GM23338 (cell line): ENCODE results near the gene MARCHF10. TPM values are rescaled to one million over a fixed set of nuclear protein-coding genes. Genes with fewer than 3 reads are reported as not detected.

Experiments used
- ATAC-seq: fragments of 200-7000 bp; cut with Tn5 transposase; 3 replicates; pipeline ENCODE4 v1.9.1; 2020
- DNase-seq: peaks from one replicate; pipeline ENCODE4 v3.0.0-alpha.2; 2015; ENCODE audit warnings: low spot score
- H2AFZ ChIP-seq: fragments of 200-600 bp; sonication (generic); 2 replicates; pipeline ENCODE4 v1.8.0; 2016; ENCODE audit warnings: antibody characterized with exemption, mild to moderate bottlenecking, moderate library complexity
- H3F3A ChIP-seq: fragments of 200-600 bp; sonication (generic); replicated peaks from 2 replicates; pipeline ENCODE4 v1.8.0; 2017; ENCODE audit warnings: antibody characterized with exemption, mixed run types, low read depth
- H3K27ac ChIP-seq: fragments of 200-600 bp; sonication (generic); 2 replicates; pipeline ENCODE4 v1.6.1; 2016; ENCODE audit warnings: low read depth
- H3K27me3 ChIP-seq: fragments of 200-600 bp; sonication (generic); 2 replicates; pipeline ENCODE4 v1.8.0; 2016; ENCODE audit warnings: mild to moderate bottlenecking, mixed run types, moderate library complexity; ENCODE audit not compliant: insufficient read depth
- H3K36me3 ChIP-seq: fragments of 200-600 bp; sonication (generic); 2 replicates; pipeline ENCODE4 v1.8.0; 2016; ENCODE audit warnings: mild to moderate bottlenecking; ENCODE audit not compliant: insufficient read depth
- H3K4me1 ChIP-seq: fragments of 200-600 bp; sonication (generic); 2 replicates; pipeline ENCODE4 v1.8.0; 2016; ENCODE audit warnings: mild to moderate bottlenecking, moderate library complexity; ENCODE audit not compliant: insufficient read depth
- H3K4me2 ChIP-seq: fragments of 200-600 bp; sonication (generic); 2 replicates; pipeline ENCODE4 v1.7.1; 2017; ENCODE audit warnings: mixed run types
- H3K4me3 ChIP-seq: fragments of 200-600 bp; sonication (generic); 2 replicates; pipeline ENCODE4 v1.6.1; 2016; ENCODE audit warnings: mixed run types
- H3K79me2 ChIP-seq: fragments of 200-600 bp; sonication (generic); replicated peaks from 2 replicates; pipeline ENCODE4 v1.8.0; 2017; ENCODE audit warnings: mild to moderate bottlenecking; ENCODE audit not compliant: insufficient read depth
- H3K9me2 ChIP-seq: fragments of 200-600 bp; sonication (generic); 2 replicates; pipeline ENCODE4 v1.8.0; 2017; ENCODE audit not compliant: insufficient read depth
- H4K20me1 ChIP-seq: fragments of 200-600 bp; sonication (generic); replicated peaks from 2 replicates; pipeline ENCODE4 v1.8.0; 2017; ENCODE audit warnings: mild to moderate bottlenecking; ENCODE audit not compliant: insufficient read depth
- H3K27ac Mint-ChIP-seq: 2 replicates; pipeline ENCODE4 v1.8.0; 2020; ENCODE audit warnings: inconsistent platforms, mild to moderate bottlenecking, moderate library complexity, mixed read lengths
- H3K27me3 Mint-ChIP-seq: 3 replicates; pipeline ENCODE4 v1.8.0; 2022; ENCODE audit warnings: low read depth, mild to moderate bottlenecking, moderate library complexity, mixed read lengths, inconsistent platforms; ENCODE audit not compliant: insufficient read depth, poor library complexity
- H3K36me3 Mint-ChIP-seq: 3 replicates; pipeline ENCODE4 v1.8.0; 2021; ENCODE audit warnings: low read depth, mild to moderate bottlenecking, inconsistent platforms, moderate library complexity, mixed read lengths
- H3K4me1 Mint-ChIP-seq: 3 replicates; pipeline ENCODE4 v1.8.0; 2020; ENCODE audit warnings: mild to moderate bottlenecking, inconsistent platforms, mixed read lengths
- H3K4me3 Mint-ChIP-seq: 3 replicates; pipeline ENCODE4 v1.8.0; 2021; ENCODE audit warnings: moderate library complexity, mild to moderate bottlenecking, inconsistent platforms, mixed read lengths
- H3K9me3 Mint-ChIP-seq: 3 replicates; pipeline ENCODE4 v1.8.0; 2020; ENCODE audit warnings: moderate library complexity, mild to moderate bottlenecking, inconsistent platforms, mixed read lengths
- CREB1 ChIP-seq: fragments of 250-450 bp; sonication (Bioruptor Pico); IDR thresholded peaks from 2 replicates; pipeline ENCODE4 v1.5.0; 2020; ENCODE audit warnings: low read depth, mild to moderate bottlenecking, moderate library complexity
- JUNB ChIP-seq: IDR thresholded peaks from one replicate; pipeline ENCODE4 v1.6.1; 2016; ENCODE audit warnings: antibody characterized with exemption; ENCODE audit not compliant: unreplicated experiment
- NANOG ChIP-seq: IDR thresholded peaks from 2 replicates; pipeline ENCODE4 v1.6.1; 2016; ENCODE audit warnings: antibody characterized with exemption, borderline replicate concordance
- POLR2AphosphoS5 ChIP-seq: IDR thresholded peaks from 2 replicates; pipeline ENCODE4 v1.6.1; 2016; ENCODE audit warnings: antibody characterized with exemption, low read depth
- polyA plus RNA-seq: library from polyadenylated mRNA; unstranded; fragments of >200 nt; fragmentation: Nextera tagmentation; extraction: Ambion mirVana; gene quantifications from 2 replicates; pipeline ENCODE4 v1.2.1, GENCODE V29; 2016
- total RNA-seq: library from RNA; depleted of rRNA; stranded (reverse); fragments of >200 nt; shearing (Covaris generic); gene quantifications from 2 replicates; pipeline ENCODE4 v1.2.3, GENCODE V29; 2014
- TF ChIP-seq, protein P1 (sequence below), 2 experiments: fragments of 200-600 bp in 1 of 2; sonication (generic) in 1 of 2; conservative IDR thresholded peaks; 2 replicates each; pipeline versions ENCODE4 v1.5.1 to v1.6.1; 2016 to 2017; ENCODE audit warnings: antibody characterized with exemption in 2 of 2, low read depth in 2 of 2, mild to moderate bottlenecking in 2 of 2, moderate library complexity in 1 of 2
- TF ChIP-seq, protein P2 (sequence below): IDR thresholded peaks from 2 replicates; pipeline ENCODE4 v1.6.1; 2016; ENCODE audit warnings: antibody characterized with exemption
- TF ChIP-seq, protein P3 (sequence below): fragments of 250-450 bp; sonication (Bioruptor Pico); IDR thresholded peaks from 2 replicates; pipeline ENCODE4 v1.5.0; 2020; ENCODE audit warnings: mild to moderate bottlenecking, moderate library complexity

Gene MARCHF10
- total and polyA plus RNA-seq, 2 experiments from 2014 or later, result 0.50 TPM; not detected in 1

DNA sequence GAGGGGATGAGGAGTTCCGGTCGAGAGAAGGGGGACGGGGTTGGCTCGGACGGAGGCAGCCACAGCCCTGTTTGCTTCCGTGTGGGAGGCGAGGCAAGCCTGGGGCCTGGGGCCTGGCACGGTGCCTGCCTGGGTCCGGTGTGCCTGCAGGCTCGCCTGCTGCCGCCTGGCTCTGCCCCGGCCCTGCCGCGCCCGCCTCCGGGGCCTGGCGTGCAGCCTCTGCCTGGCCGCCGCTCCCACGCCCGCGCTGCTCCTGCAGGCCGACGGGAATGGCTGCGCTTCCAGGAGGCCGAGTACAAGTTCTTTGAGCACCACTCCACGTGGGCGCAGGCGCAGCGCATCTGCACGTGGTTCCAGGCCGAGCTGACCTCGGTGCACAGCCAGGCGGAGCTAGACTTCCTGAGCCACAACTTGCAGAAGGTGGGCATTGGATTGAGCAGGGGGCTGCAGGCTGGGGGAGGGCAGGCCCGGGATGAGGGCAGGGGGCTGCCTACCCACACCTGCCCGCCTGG lies 127.5 kb downstream of the MARCHF10 start (continued):
- TF ChIP-seq, protein P1, sequence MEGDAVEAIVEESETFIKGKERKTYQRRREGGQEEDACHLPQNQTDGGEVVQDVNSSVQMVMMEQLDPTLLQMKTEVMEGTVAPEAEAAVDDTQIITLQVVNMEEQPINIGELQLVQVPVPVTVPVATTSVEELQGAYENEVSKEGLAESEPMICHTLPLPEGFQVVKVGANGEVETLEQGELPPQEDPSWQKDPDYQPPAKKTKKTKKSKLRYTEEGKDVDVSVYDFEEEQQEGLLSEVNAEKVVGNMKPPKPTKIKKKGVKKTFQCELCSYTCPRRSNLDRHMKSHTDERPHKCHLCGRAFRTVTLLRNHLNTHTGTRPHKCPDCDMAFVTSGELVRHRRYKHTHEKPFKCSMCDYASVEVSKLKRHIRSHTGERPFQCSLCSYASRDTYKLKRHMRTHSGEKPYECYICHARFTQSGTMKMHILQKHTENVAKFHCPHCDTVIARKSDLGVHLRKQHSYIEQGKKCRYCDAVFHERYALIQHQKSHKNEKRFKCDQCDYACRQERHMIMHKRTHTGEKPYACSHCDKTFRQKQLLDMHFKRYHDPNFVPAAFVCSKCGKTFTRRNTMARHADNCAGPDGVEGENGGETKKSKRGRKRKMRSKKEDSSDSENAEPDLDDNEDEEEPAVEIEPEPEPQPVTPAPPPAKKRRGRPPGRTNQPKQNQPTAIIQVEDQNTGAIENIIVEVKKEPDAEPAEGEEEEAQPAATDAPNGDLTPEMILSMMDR (conservative IDR thresholded peaks at IDR 0.05; ENCODE audit: low read depth in 2 of 2), result no peak
- TF ChIP-seq, protein P2, sequence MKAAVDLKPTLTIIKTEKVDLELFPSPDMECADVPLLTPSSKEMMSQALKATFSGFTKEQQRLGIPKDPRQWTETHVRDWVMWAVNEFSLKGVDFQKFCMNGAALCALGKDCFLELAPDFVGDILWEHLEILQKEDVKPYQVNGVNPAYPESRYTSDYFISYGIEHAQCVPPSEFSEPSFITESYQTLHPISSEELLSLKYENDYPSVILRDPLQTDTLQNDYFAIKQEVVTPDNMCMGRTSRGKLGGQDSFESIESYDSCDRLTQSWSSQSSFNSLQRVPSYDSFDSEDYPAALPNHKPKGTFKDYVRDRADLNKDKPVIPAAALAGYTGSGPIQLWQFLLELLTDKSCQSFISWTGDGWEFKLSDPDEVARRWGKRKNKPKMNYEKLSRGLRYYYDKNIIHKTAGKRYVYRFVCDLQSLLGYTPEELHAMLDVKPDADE, result no peak
- TF ChIP-seq CREB1 (CRISPR knock-in tag), result no peak
- no peak for TF ChIP-seq POLR2AphosphoS5
- TF ChIP-seq JUNB, result no peak
- TF ChIP-seq, protein P3, sequence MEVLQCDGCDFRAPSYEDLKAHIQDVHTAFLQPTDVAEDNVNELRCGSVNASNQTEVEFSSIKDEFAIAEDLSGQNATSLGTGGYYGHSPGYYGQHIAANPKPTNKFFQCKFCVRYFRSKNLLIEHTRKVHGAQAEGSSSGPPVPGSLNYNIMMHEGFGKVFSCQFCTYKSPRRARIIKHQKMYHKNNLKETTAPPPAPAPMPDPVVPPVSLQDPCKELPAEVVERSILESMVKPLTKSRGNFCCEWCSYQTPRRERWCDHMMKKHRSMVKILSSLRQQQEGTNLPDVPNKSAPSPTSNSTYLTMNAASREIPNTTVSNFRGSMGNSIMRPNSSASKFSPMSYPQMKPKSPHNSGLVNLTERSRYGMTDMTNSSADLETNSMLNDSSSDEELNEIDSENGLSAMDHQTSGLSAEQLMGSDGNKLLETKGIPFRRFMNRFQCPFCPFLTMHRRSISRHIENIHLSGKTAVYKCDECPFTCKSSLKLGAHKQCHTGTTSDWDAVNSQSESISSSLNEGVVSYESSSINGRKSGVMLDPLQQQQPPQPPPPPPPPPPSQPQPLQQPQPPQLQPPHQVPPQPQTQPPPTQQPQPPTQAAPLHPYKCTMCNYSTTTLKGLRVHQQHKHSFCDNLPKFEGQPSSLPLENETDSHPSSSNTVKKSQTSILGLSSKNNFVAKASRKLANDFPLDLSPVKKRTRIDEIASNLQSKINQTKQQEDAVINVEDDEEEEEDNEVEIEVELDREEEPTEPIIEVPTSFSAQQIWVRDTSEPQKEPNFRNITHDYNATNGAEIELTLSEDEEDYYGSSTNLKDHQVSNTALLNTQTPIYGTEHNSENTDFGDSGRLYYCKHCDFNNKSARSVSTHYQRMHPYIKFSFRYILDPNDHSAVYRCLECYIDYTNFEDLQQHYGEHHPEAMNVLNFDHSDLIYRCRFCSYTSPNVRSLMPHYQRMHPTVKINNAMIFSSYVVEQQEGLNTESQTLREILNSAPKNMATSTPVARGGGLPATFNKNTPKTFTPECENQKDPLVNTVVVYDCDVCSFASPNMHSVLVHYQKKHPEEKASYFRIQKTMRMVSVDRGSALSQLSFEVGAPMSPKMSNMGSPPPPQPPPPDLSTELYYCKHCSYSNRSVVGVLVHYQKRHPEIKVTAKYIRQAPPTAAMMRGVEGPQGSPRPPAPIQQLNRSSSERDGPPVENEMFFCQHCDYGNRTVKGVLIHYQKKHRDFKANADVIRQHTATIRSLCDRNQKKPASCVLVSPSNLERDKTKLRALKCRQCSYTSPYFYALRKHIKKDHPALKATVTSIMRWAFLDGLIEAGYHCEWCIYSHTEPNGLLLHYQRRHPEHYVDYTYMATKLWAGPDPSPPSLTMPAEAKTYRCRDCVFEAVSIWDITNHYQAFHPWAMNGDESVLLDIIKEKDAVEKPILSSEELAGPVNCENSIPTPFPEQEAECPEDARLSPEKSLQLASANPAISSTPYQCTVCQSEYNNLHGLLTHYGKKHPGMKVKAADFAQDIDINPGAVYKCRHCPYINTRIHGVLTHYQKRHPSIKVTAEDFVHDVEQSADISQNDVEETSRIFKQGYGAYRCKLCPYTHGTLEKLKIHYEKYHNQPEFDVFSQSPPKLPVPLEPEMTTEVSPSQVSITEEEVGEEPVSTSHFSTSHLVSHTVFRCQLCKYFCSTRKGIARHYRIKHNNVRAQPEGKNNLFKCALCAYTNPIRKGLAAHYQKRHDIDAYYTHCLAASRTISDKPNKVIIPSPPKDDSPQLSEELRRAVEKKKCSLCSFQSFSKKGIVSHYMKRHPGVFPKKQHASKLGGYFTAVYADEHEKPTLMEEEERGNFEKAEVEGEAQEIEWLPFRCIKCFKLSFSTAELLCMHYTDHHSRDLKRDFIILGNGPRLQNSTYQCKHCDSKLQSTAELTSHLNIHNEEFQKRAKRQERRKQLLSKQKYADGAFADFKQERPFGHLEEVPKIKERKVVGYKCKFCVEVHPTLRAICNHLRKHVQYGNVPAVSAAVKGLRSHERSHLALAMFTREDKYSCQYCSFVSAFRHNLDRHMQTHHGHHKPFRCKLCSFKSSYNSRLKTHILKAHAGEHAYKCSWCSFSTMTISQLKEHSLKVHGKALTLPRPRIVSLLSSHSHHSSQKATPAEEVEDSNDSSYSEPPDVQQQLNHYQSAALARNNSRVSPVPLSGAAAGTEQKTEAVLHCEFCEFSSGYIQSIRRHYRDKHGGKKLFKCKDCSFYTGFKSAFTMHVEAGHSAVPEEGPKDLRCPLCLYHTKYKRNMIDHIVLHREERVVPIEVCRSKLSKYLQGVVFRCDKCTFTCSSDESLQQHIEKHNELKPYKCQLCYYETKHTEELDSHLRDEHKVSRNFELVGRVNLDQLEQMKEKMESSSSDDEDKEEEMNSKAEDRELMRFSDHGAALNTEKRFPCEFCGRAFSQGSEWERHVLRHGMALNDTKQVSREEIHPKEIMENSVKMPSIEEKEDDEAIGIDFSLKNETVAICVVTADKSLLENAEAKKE, result no peak

DNA sequence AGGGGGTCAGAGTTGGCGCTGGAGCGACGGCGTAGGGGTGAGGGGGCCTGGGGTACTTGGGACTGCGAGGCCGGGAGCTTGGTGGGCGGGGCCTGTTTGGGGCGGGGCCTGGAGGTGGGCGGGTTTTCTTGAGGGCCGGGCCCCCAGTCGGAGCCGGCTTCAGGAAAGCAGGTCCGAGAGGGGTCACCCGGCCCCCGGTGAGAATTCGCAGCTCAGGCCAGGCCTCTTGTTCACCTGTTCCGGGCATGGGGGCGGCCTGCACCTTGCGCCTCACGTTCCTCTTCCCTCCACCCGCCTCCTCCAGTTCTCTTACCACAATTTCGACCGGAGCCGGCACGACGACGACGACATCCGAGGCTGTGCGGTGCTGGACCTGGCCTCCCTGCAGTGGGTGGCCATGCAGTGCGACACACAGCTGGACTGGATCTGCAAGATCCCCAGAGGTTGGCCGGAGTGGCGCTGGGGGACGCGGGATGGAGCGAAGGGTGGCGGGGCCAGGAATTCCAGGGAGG lies 128.2 kb downstream of the MARCHF10 start:
- H3K4me2 ChIP-seq, result no peak overlapping the region
- H3K4me3 ChIP-seq, result no peak overlapping the region
- no peak overlapping the region for H3K27ac ChIP-seq
- Mint-ChIP-seq H3K4me1 (0 out of 3 replicates have a peak, but pooled peaks cover 3% of the 10 kb centered on the region), H3K27ac (no peak overlapping the region), H3K4me3 (no peak overlapping the region), H3K36me3 (peaks cover 11% of the 10 kb centered on the region), H3K9me3 (no peaks in the 10 kb centered on the region), H3K27me3 (no peaks in the 10 kb centered on the region)
- no peak overlapping the region for H2AFZ ChIP-seq
- H3K36me3 ChIP-seq, result peaks cover 4% of the 10 kb centered on the region
- H4K20me1 ChIP-seq, result no peaks in the 10 kb centered on the region
- no peaks in the 10 kb centered on the region for H3K4me1 ChIP-seq
- H3K27me3 ChIP-seq, result no peaks in the 10 kb centered on the region
- no peaks in the 10 kb centered on the region for H3K9me2 ChIP-seq
- no peaks in the 10 kb centered on the region for H3K79me2 ChIP-seq
- ATAC-seq (peak; percentile 83), DNase-seq (peak; percentile 47)
- no peaks in the 10 kb centered on the region for H3F3A ChIP-seq
- TF ChIP-seq NANOG, result no peak
